ENCODE data around the gene FRMD1. TPM values are rescaled to one million over a fixed set of nuclear protein-coding genes. Genes with fewer than 3 reads are reported as not detected.

The FRMD1 gene
- polyA plus RNA-seq (ENCODE audit: insufficient read length in 4 of 4): 10 to 100 TPM; 13.5 to 20.5 (median 20.3) TPM

GRCh38 chr6:168078943-168079405, at the start of gene FRMD1:
Gene FRMD1 (minus strand): TSS chr6:168079212. CDS start chr6:168079094, 118 bp downstream.
- DNase-seq (ENCODE audit: low read depth in 4 of 4, low spot score in 3 of 4): no peak

- DNase-seq (ENCODE audit: low read depth in 4 of 4, low spot score in 3 of 4): no peak
Measured at GRCh38 chr6:168128006-168128630, 49.1 kb upstream of the FRMD1 start.

GRCh38 chr6:168127384-168127868, 48.4 kb upstream of the FRMD1 start:
- no peak for DNase-seq (ENCODE audit: low read depth in 4 of 4, low spot score in 3 of 4)

GRCh38 chr6:168126566-168127383, 47.8 kb upstream of the FRMD1 start:
- no peak for DNase-seq (ENCODE audit: low read depth in 4 of 4, low spot score in 3 of 4)

GRCh38 chr6:168125429-168126001, 46.5 kb upstream of the FRMD1 start:
- DNase-seq (ENCODE audit: low read depth in 4 of 4, low spot score in 3 of 4): no peak

- DNase-seq (ENCODE audit: low read depth in 4 of 4, low spot score in 3 of 4): no peak
Measured at GRCh38 chr6:168124921-168125320, 45.9 kb upstream of the FRMD1 start.

GRCh38 chr6:168124158-168124557, 45.1 kb upstream of the FRMD1 start:
- no peak for DNase-seq (ENCODE audit: low read depth in 4 of 4, low spot score in 3 of 4)

- DNase-seq (ENCODE audit: low read depth in 4 of 4, low spot score in 3 of 4): no peak
Measured at GRCh38 chr6:168123165-168123911, 44.3 kb upstream of the FRMD1 start.

GRCh38 chr6:168122521-168122920, 43.5 kb upstream of the FRMD1 start:
- no peak for DNase-seq (ENCODE audit: low read depth in 4 of 4, low spot score in 3 of 4)

- no peak for DNase-seq (ENCODE audit: low read depth in 4 of 4, low spot score in 3 of 4)
Measured at GRCh38 chr6:168122011-168122410, 43.0 kb upstream of the FRMD1 start.

GRCh38 chr6:168121303-168121665, 42.3 kb upstream of the FRMD1 start:
- no peak for DNase-seq (ENCODE audit: low read depth in 4 of 4, low spot score in 3 of 4)

- no peak for DNase-seq (ENCODE audit: low read depth in 4 of 4, low spot score in 3 of 4)
Measured at GRCh38 chr6:168120390-168121302, 41.6 kb upstream of the FRMD1 start.

- DNase-seq (ENCODE audit: low read depth in 4 of 4, low spot score in 3 of 4): no peak
Measured at GRCh38 chr6:168119539-168119938, 40.5 kb upstream of the FRMD1 start.

GRCh38 chr6:168118935-168119334, 39.9 kb upstream of the FRMD1 start:
- DNase-seq (ENCODE audit: low read depth in 4 of 4, low spot score in 3 of 4): no peak

- DNase-seq (ENCODE audit: low read depth in 4 of 4, low spot score in 3 of 4): no peak
Measured at GRCh38 chr6:168117942-168118341, 38.9 kb upstream of the FRMD1 start.

- DNase-seq (ENCODE audit: low read depth in 4 of 4, low spot score in 3 of 4): no peak
Measured at GRCh38 chr6:168116975-168117899, 38.2 kb upstream of the FRMD1 start.

- no peak for DNase-seq (ENCODE audit: low read depth in 4 of 4, low spot score in 3 of 4)
Measured at GRCh38 chr6:168116438-168116974, 37.5 kb upstream of the FRMD1 start.

- no peak for DNase-seq (ENCODE audit: low read depth in 4 of 4, low spot score in 3 of 4)
Measured at GRCh38 chr6:168115748-168116437, 36.9 kb upstream of the FRMD1 start.
